GM12801 (cell line): ENCODE measurements around the gene LAMA2.

Experiments
- TF ChIP-seq, protein P1 (sequence below): IDR thresholded peaks from one replicate; pipeline ENCODE4 v1.5.1; 2011; ENCODE audit warnings: control low read depth; ENCODE audit not compliant: insufficient read length; ENCODE audit errors: extremely low read depth

The LAMA2 gene

DNA sequence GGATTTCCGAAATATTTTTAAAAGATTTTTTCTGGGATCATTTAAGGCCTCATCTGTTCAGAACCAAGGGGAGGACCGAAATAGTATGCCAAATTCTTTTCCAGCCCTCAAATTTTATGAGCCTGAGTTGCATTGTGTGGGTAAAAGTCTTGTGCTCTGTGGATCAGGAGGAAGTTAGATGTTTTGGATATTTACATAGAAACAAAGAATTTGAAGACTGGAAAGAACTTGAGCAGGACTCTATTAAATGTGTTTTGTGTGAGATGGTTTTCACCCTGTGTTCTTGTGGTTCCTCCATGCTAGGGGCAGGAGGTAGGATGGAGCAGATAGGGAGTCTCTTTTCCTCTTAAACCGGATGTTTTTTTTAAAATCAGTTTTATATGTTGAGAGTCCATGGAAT is 329.1 kb downstream of the LAMA2 start:
- TF ChIP-seq, protein P1, sequence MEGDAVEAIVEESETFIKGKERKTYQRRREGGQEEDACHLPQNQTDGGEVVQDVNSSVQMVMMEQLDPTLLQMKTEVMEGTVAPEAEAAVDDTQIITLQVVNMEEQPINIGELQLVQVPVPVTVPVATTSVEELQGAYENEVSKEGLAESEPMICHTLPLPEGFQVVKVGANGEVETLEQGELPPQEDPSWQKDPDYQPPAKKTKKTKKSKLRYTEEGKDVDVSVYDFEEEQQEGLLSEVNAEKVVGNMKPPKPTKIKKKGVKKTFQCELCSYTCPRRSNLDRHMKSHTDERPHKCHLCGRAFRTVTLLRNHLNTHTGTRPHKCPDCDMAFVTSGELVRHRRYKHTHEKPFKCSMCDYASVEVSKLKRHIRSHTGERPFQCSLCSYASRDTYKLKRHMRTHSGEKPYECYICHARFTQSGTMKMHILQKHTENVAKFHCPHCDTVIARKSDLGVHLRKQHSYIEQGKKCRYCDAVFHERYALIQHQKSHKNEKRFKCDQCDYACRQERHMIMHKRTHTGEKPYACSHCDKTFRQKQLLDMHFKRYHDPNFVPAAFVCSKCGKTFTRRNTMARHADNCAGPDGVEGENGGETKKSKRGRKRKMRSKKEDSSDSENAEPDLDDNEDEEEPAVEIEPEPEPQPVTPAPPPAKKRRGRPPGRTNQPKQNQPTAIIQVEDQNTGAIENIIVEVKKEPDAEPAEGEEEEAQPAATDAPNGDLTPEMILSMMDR, result no peak

DNA sequence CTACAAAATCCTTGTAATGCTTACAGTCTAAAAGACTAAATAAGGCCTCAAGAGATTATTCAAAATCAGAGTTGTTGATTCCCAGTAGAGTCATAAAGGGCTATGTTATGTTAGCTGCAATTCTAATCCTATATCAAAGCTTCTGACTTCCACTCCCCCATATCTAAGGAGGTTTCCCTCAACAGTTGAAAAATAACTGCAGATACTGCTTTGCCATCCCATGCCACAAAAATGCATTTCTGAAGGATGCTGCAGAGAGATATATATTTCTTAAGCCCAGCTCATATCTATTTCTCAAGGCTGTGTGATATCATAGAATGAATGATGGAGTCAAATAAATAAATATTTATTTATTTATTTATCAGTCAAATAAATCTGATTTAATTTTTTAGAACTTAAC is 332.3 kb downstream of the LAMA2 start:
- TF ChIP-seq, protein P1, result no peak

DNA sequence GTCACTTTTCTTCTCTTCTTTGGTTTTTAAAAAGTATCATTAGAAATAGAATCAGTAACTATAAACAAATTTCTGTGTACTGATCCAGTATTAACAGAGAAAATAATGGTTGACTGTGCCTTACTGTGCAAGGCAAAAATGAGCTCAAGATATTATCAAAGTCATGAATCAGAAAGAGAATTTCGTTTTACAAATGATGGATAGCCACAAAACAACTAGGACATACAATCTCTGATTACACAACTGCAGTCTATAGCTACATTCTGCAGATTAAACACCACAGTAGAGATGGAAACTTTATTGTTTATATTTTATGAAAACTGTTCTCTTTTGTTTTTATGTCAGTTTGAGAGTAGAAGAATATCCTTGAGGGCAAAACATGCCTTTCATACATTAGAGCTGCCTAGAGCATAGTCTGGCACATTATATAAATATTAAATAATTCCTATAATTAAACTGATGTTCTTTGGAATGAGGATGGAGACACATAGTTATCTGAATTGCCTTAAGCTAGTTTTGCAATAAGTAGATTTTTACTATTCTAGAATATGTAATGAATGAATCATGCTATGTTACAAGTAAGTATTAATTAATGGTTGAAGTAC is 333.1 kb downstream of the LAMA2 start:
- TF ChIP-seq, protein P1, result no peak

DNA sequence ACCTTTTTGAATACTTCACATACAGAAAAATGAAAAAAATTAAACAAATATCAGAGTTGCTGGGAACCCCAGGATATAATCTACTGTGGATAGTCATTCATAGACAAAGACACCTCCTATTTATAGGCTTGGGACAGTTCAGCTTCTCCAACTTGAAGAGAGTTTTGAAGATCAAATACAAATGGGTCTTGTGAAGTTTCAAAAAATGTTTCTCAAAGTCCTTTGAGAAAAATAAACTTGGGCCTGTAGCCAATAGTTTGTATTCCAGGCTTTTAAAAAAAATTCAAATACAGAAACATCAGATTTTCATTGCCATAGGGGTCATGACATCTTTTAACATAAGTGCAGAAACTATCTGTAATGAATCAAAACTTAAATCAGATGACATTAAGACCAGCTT is 334.8 kb downstream of the LAMA2 start:
- TF ChIP-seq, protein P1, result no peak

DNA sequence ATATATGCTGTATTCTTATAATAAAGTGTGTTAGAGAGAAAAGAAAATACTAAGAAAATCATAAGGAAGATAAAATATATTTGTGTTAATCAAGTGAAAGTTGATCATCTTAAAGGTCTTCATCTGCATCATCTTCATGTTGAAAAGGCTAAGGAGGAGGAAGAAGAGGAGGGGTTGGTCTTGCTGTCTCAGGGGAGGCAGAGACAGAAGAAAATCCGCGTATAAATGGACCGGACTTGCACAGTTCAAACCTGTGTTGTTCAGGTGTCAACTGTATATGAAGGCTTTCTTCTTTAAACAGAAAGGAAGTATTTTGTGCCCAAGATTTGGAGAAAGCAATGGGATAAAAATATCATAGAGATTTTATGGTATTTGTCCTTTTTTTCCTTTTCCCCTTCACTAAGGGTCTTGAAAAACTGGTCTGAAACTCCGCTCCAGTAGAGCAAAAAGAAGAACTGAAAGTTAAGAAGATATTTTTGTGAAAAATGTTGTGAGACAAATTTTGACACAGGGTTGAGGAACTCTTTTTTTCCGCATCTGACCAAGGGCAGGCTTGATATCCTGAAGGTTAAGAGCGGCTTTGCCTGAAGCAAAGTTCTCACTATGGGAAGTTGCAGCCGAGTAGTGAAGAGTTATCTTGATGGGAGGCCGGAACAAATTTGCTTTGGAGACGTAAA is 350.7 kb downstream of the LAMA2 start:
- TF ChIP-seq, protein P1, result no peak

DNA sequence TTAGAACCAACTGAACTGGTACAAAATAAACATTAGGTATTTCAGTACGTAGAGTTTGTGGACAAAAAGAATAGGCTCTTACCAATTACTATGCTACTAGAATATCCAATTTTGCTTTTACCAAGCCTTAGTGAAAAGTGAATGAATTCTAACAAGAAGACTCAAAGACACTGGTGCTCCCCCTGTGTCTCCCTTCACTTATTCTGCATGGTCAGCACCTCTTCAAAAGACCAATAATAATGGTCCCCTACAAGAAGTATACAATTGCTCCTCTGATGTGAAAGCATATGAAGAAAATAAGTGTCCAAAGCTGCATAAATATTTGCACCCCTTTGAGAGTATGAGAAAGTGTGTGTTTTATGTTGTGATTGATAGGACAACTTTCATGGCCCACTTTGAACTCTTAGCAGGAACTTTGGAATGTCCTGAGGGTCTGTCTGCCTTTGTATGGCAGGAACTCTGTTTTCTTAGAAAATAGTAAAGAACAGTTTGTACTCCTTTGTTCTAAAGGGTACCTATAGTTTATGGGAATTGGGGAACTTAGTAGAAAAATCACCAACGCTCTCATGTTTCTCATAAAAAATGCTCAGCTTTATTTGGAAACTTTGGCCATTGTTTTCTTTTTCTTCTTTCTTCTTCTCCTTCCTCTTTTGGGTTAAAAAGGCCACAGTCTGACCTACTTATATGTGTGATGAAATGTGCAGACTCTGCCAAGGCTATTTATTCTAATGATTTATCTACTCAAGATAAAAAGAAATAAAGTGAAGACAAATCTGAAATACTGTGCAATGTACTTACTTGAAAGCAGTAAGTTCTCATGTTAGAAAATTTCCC is 352.4 kb downstream of the LAMA2 start:
- TF ChIP-seq, protein P1, result no peak

DNA sequence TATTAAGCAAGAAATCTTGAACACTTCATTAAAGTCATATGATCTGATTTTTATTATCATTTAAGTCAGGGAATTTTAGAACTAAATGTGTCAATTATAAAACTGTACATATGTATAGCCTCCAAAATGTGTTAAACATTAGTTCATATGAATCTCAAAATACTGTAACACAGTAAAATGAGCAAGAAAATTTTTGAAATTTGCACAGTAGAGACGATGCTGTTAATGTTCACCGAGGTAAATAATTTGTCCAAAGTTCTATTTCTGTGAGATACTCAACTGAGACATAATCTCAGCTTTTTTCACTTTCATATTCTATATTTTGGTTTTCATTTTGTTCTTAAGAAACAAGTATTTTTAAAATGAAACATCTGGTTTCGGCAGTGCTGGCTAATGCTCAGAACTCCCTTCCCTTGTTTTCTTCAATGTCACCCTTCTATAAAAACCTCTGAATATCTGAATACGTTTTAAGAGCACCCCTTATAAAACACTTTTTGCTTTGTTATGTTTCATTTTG is 353.1 kb downstream of the LAMA2 start:
- TF ChIP-seq, protein P1, result no peak
